Sigmoid colon (tissue), 7 donors: ENCODE results near the gene NSFL1C. TPM values are rescaled to one million over a fixed set of nuclear protein-coding genes. Genes with fewer than 3 reads are reported as not detected.
A peak's percentile ranks its signal among the peaks of the same experiment; 100 is the strongest.
"Not testable (repeated sequence)": the region's sequence is repeated elsewhere in the genome, so short reads cannot be mapped to it uniquely, and the experiment has no call there.

Experiments
- DNase-seq: peaks from one replicate; pipeline ENCODE4 v3.0.0-alpha.2; 2019
- H3K27ac ChIP-seq, 4 donors: fragments of 200-600 bp; sonication (generic); one replicate each; pipeline ENCODE4 v1.5.1; 2016 to 2019; ENCODE audit warnings: mild to moderate bottlenecking in 1 of 4
- H3K27me3 ChIP-seq, 3 donors: fragments of 200-600 bp; sonication (generic); one replicate each; pipeline ENCODE4 v1.5.1; 2019; ENCODE audit warnings: mild to moderate bottlenecking in 1 of 3
- H3K36me3 ChIP-seq, 4 donors: fragments of 200-600 bp; sonication (generic); one replicate each; pipeline ENCODE4 v1.5.1; 2016 to 2019
- H3K4me1 ChIP-seq, 4 donors: fragments of 200-600 bp; sonication (generic); one replicate each; pipeline ENCODE4 v1.5.1; 2017 to 2019
- H3K4me3 ChIP-seq, 4 donors: fragments of 200-600 bp; sonication (generic); one replicate each; pipeline ENCODE4 v1.5.1; 2017 to 2019; ENCODE audit warnings: mild to moderate bottlenecking in 2 of 4, moderate library complexity in 1 of 4
- H3K9me3 ChIP-seq, 4 donors: fragments of 200-600 bp in 3 of 4; sonication (generic) in 3 of 4; one replicate each; pipeline versions ENCODE4 v1.5.1 to v1.6.1; 2013 to 2019
- CTCF ChIP-seq, 4 experiments: fragments of 450-650 bp in 3 of 4; fragments of 200-600 bp in 1 of 4; IDR thresholded peaks; one replicate each; pipeline ENCODE4 v1.5.1; 2016 to 2019; ENCODE audit warnings: antibody characterized with exemption in 4 of 4, mild to moderate bottlenecking in 3 of 4, moderate library complexity in 2 of 4
- EP300 ChIP-seq, 4 donors: sonication (generic); formaldehyde crosslinking; IDR thresholded peaks; one replicate each; pipeline ENCODE4 v1.6.1; 2017; ENCODE audit warnings: antibody characterized with exemption in 4 of 4
- POLR2A ChIP-seq, 2 donors: fragments of 450-650 bp; IDR thresholded peaks; one replicate each; pipeline ENCODE4 v1.6.1; 2016; ENCODE audit warnings: antibody characterized with exemption in 2 of 2, mild to moderate bottlenecking in 2 of 2, moderate library complexity in 2 of 2
- POLR2AphosphoS5 ChIP-seq, 4 donors: sonication (generic); formaldehyde crosslinking; IDR thresholded peaks; one replicate each; pipeline ENCODE4 v1.6.1; 2017; ENCODE audit warnings: antibody characterized with exemption in 4 of 4
- WGBS, 2 donors: extraction: QIAGEN DNeasy Blood & Tissue Kit; methylation state at CpG; one replicate each; pipeline ENCODE4 v1.1.7; 2013; 5-methylcytosine and 5-hydroxymethylcytosine counted together
- intact Hi-C: fragments of 100-400 bp; cut with DNase I; formaldehyde crosslinking; loops from one replicate; pipeline ENCODE4 v1.15.1; 2023
- polyA plus RNA-seq, 3 donors: library from polyadenylated mRNA; stranded (reverse); fragments of 200-250 nt; gene quantifications; one replicate each; pipeline ENCODE4 v1.2.3, GENCODE V29; 2013
- total RNA-seq, 4 donors: library from RNA; depleted of rRNA; stranded (reverse); fragments of >200 nt; gene quantifications; one replicate each; pipeline ENCODE4 v1.1.0, GENCODE V29; 2016
- donor health status: healthy with polysubstance abuse.
- donor health status: Bipolar disorder and iron deficiency.
- donor health status: healthy.

NSFL1C gene
- total and polyA plus RNA-seq, 7 donors = 33.5 to 61.9 (median 46.5) TPM

GRCh38 chr20:1499528-1500420 is 33.1 kb upstream of the NSFL1C start:
- peaks cover 0 to 5% (median 0%) of the 10 kb centered on the region in 3 donors for H3K27me3 ChIP-seq
- H3K27ac ChIP-seq = no peak overlapping the region
- no peak for TF ChIP-seq EP300 (IDR thresholded peaks at IDR 0.05)
- no peak for TF ChIP-seq CTCF (IDR thresholded peaks at IDR 0.05)
- no peak for TF ChIP-seq POLR2AphosphoS5 (IDR thresholded peaks at IDR 0.05)
- TF ChIP-seq POLR2A (IDR thresholded peaks at IDR 0.05) = no peak
- no peaks in the 10 kb centered on the region for H3K9me3 ChIP-seq
- WGBS, 2 donors = 90 to 91% methylated on average over 8 of the region's 8 CpGs
- no peaks in the 10 kb centered on the region for H3K4me1 ChIP-seq
- intact Hi-C loops = no loop called here
- H3K36me3 ChIP-seq = no peaks in the 10 kb centered on the region
- no peak for DNase-seq
- H3K4me3 ChIP-seq = no peak overlapping the region

- intact Hi-C loops, H3K4me3 ChIP-seq, H3K27me3 ChIP-seq, H3K36me3 ChIP-seq, DNase-seq, H3K27ac ChIP-seq, H3K9me3 ChIP-seq, H3K4me1 ChIP-seq: not testable (repeated sequence)
- WGBS, 2 donors = 76 to 93% methylated on average over 5 of the region's 5 CpGs
Measured at GRCh38 chr20:1497371-1497770, 30.7 kb upstream of the NSFL1C start.

- Histone ChIP-seq H3K27me3 (no peaks in the 10 kb centered on the region), H3K4me1 (no peaks in the 10 kb centered on the region), H3K4me3 (no peak overlapping the region), H3K9me3 (no peaks in the 10 kb centered on the region), H3K27ac (no peak overlapping the region), H3K36me3 (no peaks in the 10 kb centered on the region)
- intact Hi-C loops = no loop called here
- WGBS, 2 donors = 90 to 94% methylated on average over 3 of the region's 3 CpGs
- DNase-seq = no peak
- TF ChIP-seq CTCF (IDR thresholded peaks at IDR 0.05) (no peak), POLR2A (IDR thresholded peaks at IDR 0.05) (no peak), EP300 (IDR thresholded peaks at IDR 0.05) (no peak), POLR2AphosphoS5 (IDR thresholded peaks at IDR 0.05) (no peak)
Measured at GRCh38 chr20:1496930-1497329, 30.3 kb upstream of the NSFL1C start.

- no peaks in the 10 kb centered on the region for H3K36me3 ChIP-seq
- H3K4me3 ChIP-seq = no peak overlapping the region
- DNase-seq = no peak
- 29 to 49% methylated on average over 3 of the region's 3 CpGs for WGBS, 2 donors
- no peak for TF ChIP-seq POLR2AphosphoS5 (IDR thresholded peaks at IDR 0.05)
- TF ChIP-seq EP300 (IDR thresholded peaks at IDR 0.05) = no peak
- TF ChIP-seq POLR2A (IDR thresholded peaks at IDR 0.05) = no peak
- TF ChIP-seq CTCF (IDR thresholded peaks at IDR 0.05) = no peak
- no peak overlapping the region for H3K27ac ChIP-seq
- no peaks in the 10 kb centered on the region for H3K9me3 ChIP-seq
- intact Hi-C loops = no loop called here
- H3K4me1 ChIP-seq = no peaks in the 10 kb centered on the region
- H3K27me3 ChIP-seq = no peaks in the 10 kb centered on the region
Measured at GRCh38 chr20:1494436-1494835, 27.8 kb upstream of the NSFL1C start.

GRCh38 chr20:1493536-1493935 is 26.9 kb upstream of the NSFL1C start:
- intact Hi-C loops = no loop called here
- Histone ChIP-seq H3K27me3 (no peaks in the 10 kb centered on the region), H3K4me1 (no peaks in the 10 kb centered on the region), H3K4me3 (no peak overlapping the region), H3K9me3 (no peaks in the 10 kb centered on the region), H3K36me3 (no peaks in the 10 kb centered on the region), H3K27ac (peak overlapping the region in 1 of 4 donors; percentile 8)
- TF ChIP-seq POLR2A (IDR thresholded peaks at IDR 0.05) = no peak
- no peak for TF ChIP-seq CTCF (IDR thresholded peaks at IDR 0.05)
- 67 to 90% methylated on average over 1 of the region's 1 CpG for whole genome bisulfite sequencing, 2 donors
- no peak for DNase-seq
